GM12875 (cell line): ENCODE measurements around the gene FERD3L.

Experiments
- H3K4me3 ChIP-seq: one replicate; pipeline ENCODE4 v1.5.1; 2011; ENCODE audit warnings: low read depth, low read length, control low read depth
- TF ChIP-seq, protein P1 (sequence below): IDR thresholded peaks from 2 replicates; pipeline ENCODE4 v1.5.1; 2011; ENCODE audit warnings: low read depth, mild to moderate bottlenecking, control low read depth, inconsistent platforms, low read length, moderate library complexity, borderline replicate concordance; ENCODE audit not compliant: insufficient read depth

The FERD3L gene

DNA sequence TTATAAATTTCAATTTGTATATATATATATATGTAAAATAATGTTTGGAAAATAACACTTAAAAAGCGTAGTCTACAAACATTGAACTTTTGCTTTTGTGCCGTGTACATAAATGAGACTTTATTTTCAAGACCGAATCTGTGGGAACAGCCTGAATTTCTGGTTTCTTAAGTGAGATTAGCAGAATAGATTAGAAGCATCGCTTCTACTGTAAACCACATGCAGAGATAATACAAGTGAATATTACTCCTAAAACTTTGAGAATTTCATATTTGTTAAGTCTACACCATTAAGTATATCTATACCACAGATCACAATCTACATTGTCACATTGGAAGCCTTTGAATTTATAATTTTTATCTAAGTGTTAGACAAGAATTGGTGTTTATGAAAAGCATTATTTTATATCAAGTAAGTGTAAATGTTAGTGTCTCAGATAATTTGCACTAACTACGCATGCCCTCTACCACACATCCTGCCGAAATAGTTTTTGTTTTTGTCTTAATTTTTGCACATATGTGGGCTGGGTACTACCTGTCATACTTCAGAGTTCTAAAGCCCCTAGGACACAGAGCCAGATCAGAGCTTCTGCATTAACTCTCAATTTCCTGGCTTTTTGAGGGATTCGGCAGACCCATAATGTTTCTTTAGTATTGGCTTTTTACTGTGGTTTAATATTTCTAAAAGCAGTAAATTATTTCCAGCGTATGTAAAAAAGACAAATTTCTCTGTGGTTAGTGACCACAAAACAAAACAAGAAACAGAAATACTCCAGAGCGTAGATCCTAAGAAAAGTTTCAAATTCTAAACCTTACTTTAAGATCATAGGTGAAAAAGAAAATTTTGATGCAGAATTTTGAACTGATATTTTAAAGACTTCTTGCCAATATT, 47.8 kb downstream of the FERD3L start:
- no peak overlapping the region for H3K4me3 ChIP-seq
- TF ChIP-seq, protein P1, sequence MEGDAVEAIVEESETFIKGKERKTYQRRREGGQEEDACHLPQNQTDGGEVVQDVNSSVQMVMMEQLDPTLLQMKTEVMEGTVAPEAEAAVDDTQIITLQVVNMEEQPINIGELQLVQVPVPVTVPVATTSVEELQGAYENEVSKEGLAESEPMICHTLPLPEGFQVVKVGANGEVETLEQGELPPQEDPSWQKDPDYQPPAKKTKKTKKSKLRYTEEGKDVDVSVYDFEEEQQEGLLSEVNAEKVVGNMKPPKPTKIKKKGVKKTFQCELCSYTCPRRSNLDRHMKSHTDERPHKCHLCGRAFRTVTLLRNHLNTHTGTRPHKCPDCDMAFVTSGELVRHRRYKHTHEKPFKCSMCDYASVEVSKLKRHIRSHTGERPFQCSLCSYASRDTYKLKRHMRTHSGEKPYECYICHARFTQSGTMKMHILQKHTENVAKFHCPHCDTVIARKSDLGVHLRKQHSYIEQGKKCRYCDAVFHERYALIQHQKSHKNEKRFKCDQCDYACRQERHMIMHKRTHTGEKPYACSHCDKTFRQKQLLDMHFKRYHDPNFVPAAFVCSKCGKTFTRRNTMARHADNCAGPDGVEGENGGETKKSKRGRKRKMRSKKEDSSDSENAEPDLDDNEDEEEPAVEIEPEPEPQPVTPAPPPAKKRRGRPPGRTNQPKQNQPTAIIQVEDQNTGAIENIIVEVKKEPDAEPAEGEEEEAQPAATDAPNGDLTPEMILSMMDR: no peak

DNA sequence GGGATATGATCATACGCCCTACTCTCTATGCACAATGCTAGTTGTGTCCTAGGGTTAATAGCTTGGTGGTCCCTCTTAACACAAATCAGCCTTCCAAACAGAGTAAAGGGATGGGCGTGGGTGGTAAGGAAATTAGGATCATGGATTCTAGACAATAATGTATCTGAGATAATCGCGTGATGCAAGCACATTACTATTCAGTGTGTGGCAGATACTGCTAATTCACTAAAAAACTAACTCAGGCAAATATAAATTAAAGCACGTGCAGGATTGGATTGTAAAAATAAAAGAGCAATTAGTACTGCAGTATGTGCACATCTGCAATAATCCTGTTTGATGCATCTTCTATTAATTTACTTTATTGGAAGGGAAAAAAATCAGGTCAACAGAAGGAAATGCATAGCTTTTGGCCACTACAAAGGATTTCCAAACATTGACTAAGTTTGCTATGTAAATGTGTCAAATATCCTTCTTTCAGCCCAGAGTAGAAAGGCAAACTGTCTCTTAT, 49.8 kb downstream of the FERD3L start:
- TF ChIP-seq, protein P1: no peak
- no peak overlapping the region for H3K4me3 ChIP-seq
